Lung (tissue), 12 donors: ENCODE measurements around the gene MED4. TPM values are rescaled to one million over a fixed set of nuclear protein-coding genes. Genes with fewer than 3 reads are reported as not detected.

Source experiments
- ATAC-seq: fragments of 200-7000 bp; cut with Tn5 transposase; one replicate; pipeline ENCODE4 v1.9.1; 2020; ENCODE audit warnings: moderate number of reproducible peaks; ENCODE audit not compliant: insufficient read depth, low FRiP score
- DNase-seq, 3 donors: peaks; one replicate each; pipeline ENCODE4 v3.0.0-alpha.2; 2013 to 2017
- H3K27ac ChIP-seq, 2 donors: one replicate each; pipeline ENCODE4 v1.5.1; 2013; ENCODE audit warnings: mild to moderate bottlenecking in 2 of 2, moderate library complexity in 2 of 2, control low read depth in 1 of 2, inconsistent platforms in 1 of 2, low read depth in 1 of 2, low read length in 1 of 2
- H3K27me3 ChIP-seq, 3 donors: one replicate each; pipeline ENCODE4 v1.5.1; 2013; ENCODE audit warnings: low read length in 2 of 3; ENCODE audit not compliant: control insufficient read depth in 3 of 3, insufficient read depth in 3 of 3
- H3K36me3 ChIP-seq, 4 donors: one replicate each; pipeline ENCODE4 v1.5.1; 2013; ENCODE audit warnings: low read length in 4 of 4, mild to moderate bottlenecking in 1 of 4, moderate library complexity in 1 of 4; ENCODE audit not compliant: control insufficient read depth in 4 of 4, insufficient read depth in 4 of 4
- H3K4me1 ChIP-seq, 5 donors: one replicate each; pipeline ENCODE4 v1.5.1; 2013; ENCODE audit warnings: low read length in 5 of 5, mild to moderate bottlenecking in 2 of 5, moderate library complexity in 1 of 5; ENCODE audit not compliant: control insufficient read depth in 5 of 5, insufficient read depth in 5 of 5
- H3K4me3 ChIP-seq: one replicate; pipeline ENCODE4 v1.5.1; 2013; ENCODE audit warnings: mild to moderate bottlenecking, control low read depth, moderate library complexity
- H3K9ac ChIP-seq, 2 donors: one replicate each; pipeline ENCODE4 v1.5.1; 2013; ENCODE audit warnings: low read length in 2 of 2, control low read depth in 1 of 2; ENCODE audit not compliant: insufficient read depth in 1 of 2
- H3K9me3 ChIP-seq, 4 donors: one replicate each; pipeline ENCODE4 v1.5.1; 2013; ENCODE audit warnings: low read length in 3 of 4, mild to moderate bottlenecking in 1 of 4, moderate library complexity in 1 of 4; ENCODE audit not compliant: control insufficient read depth in 4 of 4, insufficient read depth in 3 of 4
- CTCF ChIP-seq: IDR thresholded peaks from 2 replicates; pipeline ENCODE4 v1.5.1; 2012; ENCODE audit warnings: mild to moderate bottlenecking; ENCODE audit errors: control extremely low read depth, extremely low read depth
- WGBS, 2 donors: extraction: QIAGEN DNeasy Blood & Tissue Kit; methylation state at CpG; one replicate each; pipeline ENCODE4 v1.1.7; 2013; 5-methylcytosine and 5-hydroxymethylcytosine counted together
- polyA plus RNA-seq, 2 donors: library from polyadenylated mRNA; stranded (reverse); fragments of 200-250 nt; gene quantifications; one replicate each; pipeline ENCODE4 v1.2.1, GENCODE V29; 2013
- total RNA-seq, 2 donors: library from RNA; depleted of rRNA in 1 of 2; stranded (reverse); fragments of >200 nt in 1 of 2; gene quantifications; one replicate each; pipeline ENCODE4 v1.2.1, GENCODE V29; 2014 to 2021
- donor health status: control.
- donor health status: control.
- donor health status: Bipolar disorder and iron deficiency.
- donor health status: healthy.
- donor health status: DM: yes; HTN: yes; CAD: no.

Gene MED4
- total and polyA plus RNA-seq, 4 donors: 37.7 to 69.8 (median 47.6) TPM

DNA sequence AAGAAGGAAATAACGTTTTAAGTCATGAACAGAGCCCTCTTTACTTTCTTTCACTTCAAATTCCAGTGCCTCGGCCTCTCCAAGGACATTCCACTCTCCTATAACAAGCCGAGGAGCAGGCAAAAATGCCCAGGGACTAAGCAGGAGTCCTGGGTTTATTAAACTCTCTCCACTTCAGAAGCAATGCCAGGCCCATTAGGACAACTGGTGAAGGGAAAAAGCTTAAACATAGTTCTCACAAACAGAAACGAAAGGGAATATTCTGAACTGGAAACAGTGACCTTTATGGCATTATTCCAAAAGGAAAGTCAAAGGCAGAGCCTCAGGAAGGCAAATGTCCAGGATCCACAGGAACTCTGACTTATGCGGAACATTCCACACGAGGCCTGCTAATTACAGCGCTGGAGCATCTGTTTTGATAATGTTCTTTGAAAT lies 30.9 kb upstream of the MED4 start:
- Histone ChIP-seq H3K27me3 (no peaks in the 10 kb centered on the region), H3K9ac (peak overlapping the region in 1 of 2 donors; percentile 69), H3K9me3 (no peaks in the 10 kb centered on the region), H3K27ac (peak overlapping the region; percentile 85 to 90), H3K4me3 (no peak overlapping the region), H3K36me3 (no peaks in the 10 kb centered on the region), H3K4me1 (peaks cover 0 to 21% (median 12%) of the 10 kb centered on the region in 5 donors)
- ATAC-seq: no peak
- TF ChIP-seq CTCF: no peak
- 35 to 69% methylated on average over 7 of the region's 7 CpGs for WGBS, 2 donors
- peak; percentile 17 to 77 (median 66) for DNase-seq

- no peak overlapping the region for H3K9ac ChIP-seq
- H3K27ac ChIP-seq: peak overlapping the region in 1 of 2 donors; percentile 85
- peaks cover 0 to 24% (median 12%) of the 10 kb centered on the region in 5 donors for H3K4me1 ChIP-seq
- no peaks in the 10 kb centered on the region for H3K36me3 ChIP-seq
- H3K27me3 ChIP-seq: no peaks in the 10 kb centered on the region
- ATAC-seq (no peak), DNase-seq (peak in 1 of 3 donors; percentile 40)
- TF ChIP-seq CTCF: no peak
- 43 to 72% methylated on average over 8 of the region's 8 CpGs for WGBS, 2 donors
- H3K9me3 ChIP-seq: no peaks in the 10 kb centered on the region
- no peak overlapping the region for H3K4me3 ChIP-seq
Observed at GRCh38 chr13:48123812-48124211, 28.9 kb upstream of the MED4 start.

GRCh38 chr13:48121733-48122132 lies 26.8 kb upstream of the MED4 start:
- no peak overlapping the region for H3K9ac ChIP-seq
- H3K4me3 ChIP-seq: no peak overlapping the region
- 90 to 91% methylated on average over 4 of the region's 4 CpGs for WGBS, 2 donors
- ATAC-seq (no peak), DNase-seq (no peak)
- TF ChIP-seq CTCF: no peak
- H3K36me3 ChIP-seq: no peaks in the 10 kb centered on the region
- no peaks in the 10 kb centered on the region for H3K9me3 ChIP-seq
- H3K27ac ChIP-seq: no peak overlapping the region
- H3K27me3 ChIP-seq: no peaks in the 10 kb centered on the region
- H3K4me1 ChIP-seq: peaks cover 0 to 24% (median 9%) of the 10 kb centered on the region in 5 donors

DNA sequence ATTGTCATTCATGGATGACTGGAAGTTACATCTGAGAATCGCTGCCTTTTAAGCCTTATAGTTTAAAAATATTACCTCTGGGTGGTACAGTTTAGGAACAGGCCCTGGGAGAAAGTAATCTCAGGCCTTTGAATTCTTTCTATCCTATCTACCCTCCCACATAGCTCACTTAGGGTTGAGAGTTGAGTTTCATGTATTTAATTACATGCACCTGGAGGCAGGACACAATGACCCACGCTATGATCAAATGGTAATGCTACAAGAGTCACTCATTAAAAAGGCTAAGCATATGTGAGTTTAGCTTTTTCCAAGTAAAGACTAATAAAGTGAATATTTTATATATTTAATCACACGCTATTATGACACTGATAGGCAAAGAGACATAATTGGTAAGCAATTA lies 25.3 kb upstream of the MED4 start:
- Histone ChIP-seq H3K9me3 (no peaks in the 10 kb centered on the region), H3K36me3 (no peaks in the 10 kb centered on the region), H3K4me1 (peaks cover 0 to 20% (median 1%) of the 10 kb centered on the region in 5 donors), H3K4me3 (no peak overlapping the region), H3K9ac (no peak overlapping the region), H3K27me3 (no peaks in the 10 kb centered on the region), H3K27ac (no peak overlapping the region)
- TF ChIP-seq CTCF: no peak
- ATAC-seq (no peak), DNase-seq (no peak)
- WGBS, 2 donors: 98% methylated on average over 3 of the region's 3 CpGs
